Activated T-cell treated with anti-CD3 and anti-CD28 coated beads, Interleukin-2, amount 50 U/mL, for 4 hours (primary cell): Measurements from ENCODE around the gene UNC119. TPM values are rescaled to one million over a fixed set of nuclear protein-coding genes. Genes with fewer than 3 reads are reported as not detected.

ENCODE experiments used
- ATAC-seq, 2 donors: fragments of 200-7000 bp; cut with Tn5 transposase; one replicate each; pipeline ENCODE4 v1.10.0; 2021
- DNase-seq: peaks from one replicate; pipeline ENCODE4 v3.0.0-alpha.2; 2020
- H3K27me3 Mint-ChIP-seq: one replicate; pipeline ENCODE4 v1.8.0; 2021; ENCODE audit warnings: low read depth, mixed read lengths
- H3K36me3 Mint-ChIP-seq: one replicate; pipeline ENCODE4 v1.8.0; 2022; ENCODE audit warnings: mixed read lengths; ENCODE audit not compliant: insufficient read depth
- H3K4me1 Mint-ChIP-seq: one replicate; pipeline ENCODE4 v1.8.0; 2021; ENCODE audit warnings: low read depth, mixed read lengths
- H3K4me3 Mint-ChIP-seq: one replicate; pipeline ENCODE4 v1.8.0; 2021; ENCODE audit warnings: mild to moderate bottlenecking, moderate library complexity, mixed read lengths
- H3K9me3 Mint-ChIP-seq: one replicate; pipeline ENCODE4 v1.8.0; 2021; ENCODE audit warnings: mixed read lengths
- total RNA-seq, 3 donors: library from RNA; stranded (reverse); gene quantifications; one replicate each; pipeline ENCODE4 v1.2.1, GENCODE V29; 2021

Gene UNC119
- total RNA-seq, 3 donors from 2014 or later = 21.7 to 26.0 (median 21.8) TPM

DNA sequence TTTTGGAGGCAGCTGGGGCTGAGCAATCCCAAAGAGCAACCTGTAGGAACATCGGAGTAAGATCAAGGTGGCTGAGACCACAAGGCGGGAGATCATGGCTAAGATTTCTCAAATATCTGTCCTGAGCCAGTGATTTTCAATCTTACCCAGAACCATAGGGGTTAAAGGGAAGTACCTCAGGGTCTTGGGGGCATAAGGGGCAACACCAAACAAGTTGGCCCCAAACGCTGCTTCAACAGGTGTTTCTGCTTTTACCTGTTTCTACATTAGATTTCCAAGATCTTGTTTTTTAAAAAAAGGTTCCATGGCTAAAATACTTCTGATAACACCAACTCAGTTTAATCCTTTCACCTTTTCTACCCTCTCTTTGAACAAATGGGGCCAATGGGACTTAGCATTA, 2.6 kb upstream of the UNC119 start:
- H3K36me3 Mint-ChIP-seq = peaks cover 45% of the 10 kb centered on the region
- no peaks in the 10 kb centered on the region for H3K9me3 Mint-ChIP-seq
- DNase-seq = no peak
- H3K4me1 Mint-ChIP-seq = peaks cover 27% of the 10 kb centered on the region
- no peak overlapping the region for H3K4me3 Mint-ChIP-seq
- H3K27me3 Mint-ChIP-seq = no peaks in the 10 kb centered on the region
- no peak for ATAC-seq

GRCh38 chr17:28554565-28554964, 2.1 kb upstream of the UNC119 start:
- H3K36me3 Mint-ChIP-seq = peaks cover 40% of the 10 kb centered on the region
- H3K27me3 Mint-ChIP-seq = no peaks in the 10 kb centered on the region
- DNase-seq = no peak
- ATAC-seq = no peak
- peaks cover 32% of the 10 kb centered on the region for H3K4me1 Mint-ChIP-seq
- H3K4me3 Mint-ChIP-seq = no peak overlapping the region
- H3K9me3 Mint-ChIP-seq = no peaks in the 10 kb centered on the region

DNA sequence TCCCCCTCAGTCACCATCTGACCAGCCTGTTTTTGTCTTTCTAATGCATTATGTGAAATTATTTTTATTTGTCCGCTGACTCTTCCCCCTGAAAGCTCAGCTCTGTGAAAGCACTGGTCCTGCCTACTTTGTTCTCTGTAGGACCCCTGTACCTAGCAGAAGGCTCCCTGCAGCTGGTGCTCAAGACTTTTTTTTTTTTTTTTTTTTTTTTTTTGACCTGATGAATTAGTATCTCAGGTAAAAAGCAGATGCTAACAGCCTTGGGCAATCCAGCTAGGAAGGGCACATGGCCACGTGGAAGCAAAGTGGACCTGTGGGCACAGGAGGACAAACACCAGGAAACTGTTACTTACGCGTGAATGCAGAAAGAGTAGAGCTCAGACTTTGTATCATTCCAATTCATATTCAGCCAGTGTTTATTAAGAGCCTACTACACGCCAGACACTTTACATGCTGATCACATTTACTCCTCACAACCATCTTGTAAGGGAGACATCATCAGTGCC, 629 bp upstream of the UNC119 start:
- no peaks in the 10 kb centered on the region for H3K27me3 Mint-ChIP-seq
- H3K4me1 Mint-ChIP-seq = peaks cover 47% of the 10 kb centered on the region
- no peak for ATAC-seq
- H3K36me3 Mint-ChIP-seq = peaks cover 35% of the 10 kb centered on the region
- H3K4me3 Mint-ChIP-seq = peak overlapping the region; percentile 91
- no peak for DNase-seq
- no peaks in the 10 kb centered on the region for H3K9me3 Mint-ChIP-seq

- H3K27me3 Mint-ChIP-seq = no peaks in the 10 kb centered on the region
- ATAC-seq = no peak
- peaks cover 24% of the 10 kb centered on the region for H3K36me3 Mint-ChIP-seq
- DNase-seq = no peak
- peak overlapping the region; percentile 91 for H3K4me3 Mint-ChIP-seq
- peaks cover 53% of the 10 kb centered on the region for H3K4me1 Mint-ChIP-seq
- H3K9me3 Mint-ChIP-seq = no peaks in the 10 kb centered on the region
These were observed 826 bp downstream of the UNC119 start for GRCh38 chr17:28551421-28552175.

DNA sequence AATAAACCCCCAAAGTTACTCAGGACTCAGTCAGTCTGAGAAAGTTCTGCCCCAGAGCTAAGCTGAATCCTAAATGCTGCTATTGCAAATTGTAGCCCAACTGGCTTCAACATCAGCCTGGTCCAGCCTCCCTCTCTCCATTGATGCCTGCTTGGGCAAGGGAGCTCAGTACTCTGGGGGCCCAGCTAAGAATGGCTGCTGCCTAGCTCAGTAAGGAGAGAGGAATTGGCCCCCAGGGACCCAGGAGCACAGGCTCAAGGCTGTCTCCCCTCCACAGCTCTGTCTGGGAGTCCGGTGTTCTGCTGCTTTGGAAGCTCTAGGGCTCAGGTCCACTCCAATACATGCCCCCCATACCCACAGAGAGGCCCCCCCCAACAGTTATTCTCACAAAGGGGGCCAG, 1.6 kb downstream of the UNC119 start:
- Mint-ChIP-seq H3K9me3 (no peaks in the 10 kb centered on the region), H3K4me3 (peak overlapping the region; percentile 91), H3K36me3 (peaks cover 18% of the 10 kb centered on the region), H3K27me3 (no peaks in the 10 kb centered on the region), H3K4me1 (peaks cover 53% of the 10 kb centered on the region)
- no peak for DNase-seq
- no peak for ATAC-seq

GRCh38 chr17:28549236-28550132, 2.9 kb downstream of the UNC119 start:
- ATAC-seq (peak; percentile 53 to 58), DNase-seq (peak; percentile 28)
- Mint-ChIP-seq H3K27me3 (no peaks in the 10 kb centered on the region), H3K4me1 (peaks cover 53% of the 10 kb centered on the region), H3K9me3 (no peaks in the 10 kb centered on the region), H3K36me3 (peaks cover 12% of the 10 kb centered on the region), H3K4me3 (peak overlapping the region; percentile 31)

GRCh38 chr17:28548417-28549130, 3.9 kb downstream of the UNC119 start:
- Mint-ChIP-seq H3K9me3 (no peaks in the 10 kb centered on the region), H3K36me3 (peaks cover 5% of the 10 kb centered on the region), H3K4me3 (no peak overlapping the region), H3K4me1 (peaks cover 53% of the 10 kb centered on the region), H3K27me3 (no peaks in the 10 kb centered on the region)
- ATAC-seq (no peak), DNase-seq (no peak)

- H3K4me3 Mint-ChIP-seq = no peak overlapping the region
- no peaks in the 10 kb centered on the region for H3K27me3 Mint-ChIP-seq
These were observed 4.6 kb downstream of the UNC119 start for GRCh38 chr17:28547623-28548416.

GRCh38 chr17:28547096-28547622, 5.3 kb downstream of the UNC119 start:
- Mint-ChIP-seq H3K4me1 (peaks cover 45% of the 10 kb centered on the region), H3K9me3 (no peaks in the 10 kb centered on the region), H3K4me3 (no peak overlapping the region), H3K36me3 (no peaks in the 10 kb centered on the region), H3K27me3 (no peaks in the 10 kb centered on the region)
- DNase-seq (no peak), ATAC-seq (no peak)

More at GRCh38 chr17:28547623-28548416, 4.6 kb downstream of the UNC119 start:
- Mint-ChIP-seq H3K9me3 (no peaks in the 10 kb centered on the region), H3K4me1 (peaks cover 48% of the 10 kb centered on the region), H3K36me3 (no peaks in the 10 kb centered on the region)
- DNase-seq (peak; percentile 49), ATAC-seq (peak; percentile 24 to 33)

GRCh38 chr17:28545787-28546415, 6.5 kb downstream of the UNC119 start:
- Mint-ChIP-seq H3K36me3 (no peaks in the 10 kb centered on the region), H3K9me3 (no peaks in the 10 kb centered on the region), H3K27me3 (no peaks in the 10 kb centered on the region), H3K4me1 (peaks cover 35% of the 10 kb centered on the region), H3K4me3 (no peak overlapping the region)
- DNase-seq (no peak), ATAC-seq (no peak)

DNA sequence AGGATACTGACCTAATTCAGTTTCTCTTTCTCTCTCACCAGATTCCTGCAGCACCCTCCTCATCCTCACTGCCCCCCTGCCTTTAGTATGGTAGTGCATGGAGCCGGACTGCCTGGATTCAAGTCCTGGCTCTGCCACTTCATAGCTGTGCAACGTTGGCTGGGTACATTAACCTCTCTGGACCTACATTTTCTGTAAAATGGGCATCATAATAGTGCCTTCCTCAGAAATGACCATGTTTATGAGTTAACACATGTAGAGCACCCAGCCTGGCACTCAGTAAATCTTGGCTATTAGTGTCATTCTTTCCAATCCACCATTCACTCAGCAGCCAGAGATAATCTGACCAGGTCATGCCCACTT, 7.3 kb downstream of the UNC119 start:
- no peak for DNase-seq
- H3K36me3 Mint-ChIP-seq = no peaks in the 10 kb centered on the region
- no peaks in the 10 kb centered on the region for H3K9me3 Mint-ChIP-seq
- H3K4me1 Mint-ChIP-seq = peaks cover 27% of the 10 kb centered on the region
- ATAC-seq = no peak
- H3K27me3 Mint-ChIP-seq = no peaks in the 10 kb centered on the region
- H3K4me3 Mint-ChIP-seq = no peak overlapping the region

DNA sequence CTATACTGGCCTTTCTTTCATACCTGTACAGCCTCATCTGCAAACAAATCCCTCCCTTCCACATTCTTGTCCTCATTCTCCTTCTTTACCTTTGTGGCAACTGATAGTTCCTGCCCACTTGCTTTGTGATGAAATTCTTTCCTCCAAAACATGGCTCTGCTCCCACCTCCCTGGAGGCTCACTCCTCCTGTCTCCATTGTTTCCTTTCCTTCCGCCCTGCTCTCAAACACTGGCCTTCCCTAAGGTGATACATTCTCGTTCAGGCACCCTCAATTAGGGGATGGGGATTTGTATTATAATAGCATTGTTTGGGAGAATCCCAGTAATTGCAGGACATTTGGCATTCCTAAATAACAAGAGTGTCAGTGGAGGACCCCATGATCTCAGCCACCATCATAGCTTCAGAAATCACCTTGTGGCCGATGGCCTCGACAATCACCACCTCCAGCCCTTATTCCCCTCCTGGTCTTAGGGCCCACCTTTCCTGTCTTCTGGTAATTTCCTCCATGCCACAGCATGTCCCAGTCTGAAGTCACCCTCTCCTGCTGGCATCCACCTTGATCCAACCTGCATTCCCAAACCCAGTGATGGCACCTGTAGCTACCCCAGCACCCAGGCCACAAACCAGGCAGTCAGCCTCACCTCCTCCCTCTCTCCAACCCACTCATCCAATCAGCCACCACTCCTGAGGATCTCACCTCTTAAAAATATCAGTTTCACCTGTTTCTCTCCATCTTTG, 7.9 kb downstream of the UNC119 start:
- peaks cover 21% of the 10 kb centered on the region for H3K4me1 Mint-ChIP-seq
- no peaks in the 10 kb centered on the region for H3K9me3 Mint-ChIP-seq
- no peaks in the 10 kb centered on the region for H3K36me3 Mint-ChIP-seq
- no peaks in the 10 kb centered on the region for H3K27me3 Mint-ChIP-seq
- no peak overlapping the region for H3K4me3 Mint-ChIP-seq
- ATAC-seq = no peak
- DNase-seq = no peak
